Left cardiac atrium (tissue), 4 donors: Measurements from ENCODE around the gene CLIC1. TPM values are rescaled to one million over a fixed set of nuclear protein-coding genes. Genes with fewer than 3 reads are reported as not detected.
"Not testable (repeated sequence)": the region's sequence is repeated elsewhere in the genome, so short reads cannot be mapped to it uniquely, and the experiment has no call there.

Experiments used
- ATAC-seq, 2 donors: fragments of 200-7000 bp; cut with Tn5 transposase; one replicate each; pipeline ENCODE4 v1.9.1; 2020; ENCODE audit warnings: mild to moderate bottlenecking in 2 of 2, moderate library complexity in 2 of 2
- DNase-seq: peaks from one replicate; pipeline ENCODE4 v3.0.0-alpha.2; 2020
- intact Hi-C, 2 donors: fragments of 100-400 bp; cut with DNase I; formaldehyde crosslinking; loops; one replicate each; pipeline versions ENCODE4 v1.14.1 to v1.15.1; 2022 to 2023
- total RNA-seq, 2 donors: library from RNA; stranded (reverse); fragmentation: NEBNext Ultra II Directional; extraction: Animal tissue kit (Norgen Biotek cat#: 25700); gene quantifications; one replicate each; pipeline ENCODE4 v1.2.1, GENCODE V29; 2021
- donor health status: DM: no; HTN: yes; CAD: no.
- donor health status: DM: no; HTN: yes; CAD: no; lungs with severe emphysema.
- donor health status: DM: yes; HTN: yes; CAD: no.
- donor health status: Dilated cardiomyopathy.

CLIC1 gene
- total RNA-seq, 2 donors from 2014 or later = 151 to 196 TPM

DNA sequence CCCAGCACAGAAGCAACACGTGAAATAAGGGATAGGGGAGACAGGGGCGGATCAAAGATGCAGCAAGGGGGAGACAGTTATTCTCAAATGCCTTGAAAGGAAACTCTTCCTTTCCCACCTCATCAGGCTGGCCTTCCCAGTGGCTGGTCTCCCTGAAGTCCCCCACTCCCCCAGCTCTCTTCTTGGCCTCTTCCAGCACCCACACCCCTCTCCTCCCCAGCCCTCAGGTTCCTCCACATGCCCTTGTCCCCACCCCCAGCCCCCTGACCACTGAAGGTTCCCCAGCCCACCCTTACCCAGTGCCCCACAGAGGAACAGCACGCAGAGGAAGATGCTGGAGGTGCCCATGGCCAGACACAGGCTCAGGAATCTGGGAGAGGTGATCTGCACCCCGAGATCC, 22.9 kb downstream of the CLIC1 start:
- no peak for DNase-seq
- ATAC-seq = no peak
- intact Hi-C loops = no loop called here

DNA sequence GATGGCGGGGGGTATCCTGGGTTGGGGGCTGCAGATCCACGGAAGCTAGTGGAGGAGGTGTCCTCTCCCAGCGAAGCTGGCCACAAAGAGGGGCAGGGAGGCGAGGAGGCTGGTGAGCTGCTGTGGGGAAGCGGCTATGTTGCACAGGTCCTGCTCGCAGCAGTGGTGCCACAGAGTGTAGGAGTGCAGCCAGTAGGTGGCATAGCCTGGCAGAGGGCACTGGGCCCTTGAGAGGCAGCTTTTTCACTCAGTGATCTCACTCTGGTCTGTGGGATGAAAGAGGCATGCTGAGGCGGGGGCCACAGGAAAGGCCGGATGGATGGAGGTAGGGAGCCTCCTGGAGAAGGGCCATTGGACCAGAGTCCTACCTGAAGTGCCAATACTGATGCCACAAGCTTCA, 24.0 kb downstream of the CLIC1 start:
- ATAC-seq (peak in 1 of 2 donors; percentile 44), DNase-seq (no peak)
- intact Hi-C loops = no loop called here

DNA sequence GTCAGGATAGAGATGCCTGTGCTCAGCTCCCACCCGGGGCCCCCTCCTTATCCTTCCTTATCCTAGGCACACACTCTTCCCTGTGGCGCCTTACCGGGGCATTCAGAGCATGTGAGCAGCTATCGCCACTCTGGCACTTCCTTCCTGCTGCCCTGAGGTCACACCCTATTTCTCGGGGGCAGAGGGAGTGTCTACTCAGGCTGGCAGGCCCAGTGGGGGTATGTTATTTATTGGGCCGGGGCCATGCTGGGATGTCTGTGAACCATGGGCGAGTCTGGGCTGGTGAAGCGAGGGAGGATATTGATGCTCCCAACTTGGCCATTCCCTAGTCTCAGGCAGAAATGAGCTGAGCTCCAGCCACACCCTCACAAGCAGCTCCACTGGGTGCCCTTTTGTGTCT, 25.1 kb downstream of the CLIC1 start:
- ATAC-seq = peak in 1 of 2 donors; percentile 29

DNA sequence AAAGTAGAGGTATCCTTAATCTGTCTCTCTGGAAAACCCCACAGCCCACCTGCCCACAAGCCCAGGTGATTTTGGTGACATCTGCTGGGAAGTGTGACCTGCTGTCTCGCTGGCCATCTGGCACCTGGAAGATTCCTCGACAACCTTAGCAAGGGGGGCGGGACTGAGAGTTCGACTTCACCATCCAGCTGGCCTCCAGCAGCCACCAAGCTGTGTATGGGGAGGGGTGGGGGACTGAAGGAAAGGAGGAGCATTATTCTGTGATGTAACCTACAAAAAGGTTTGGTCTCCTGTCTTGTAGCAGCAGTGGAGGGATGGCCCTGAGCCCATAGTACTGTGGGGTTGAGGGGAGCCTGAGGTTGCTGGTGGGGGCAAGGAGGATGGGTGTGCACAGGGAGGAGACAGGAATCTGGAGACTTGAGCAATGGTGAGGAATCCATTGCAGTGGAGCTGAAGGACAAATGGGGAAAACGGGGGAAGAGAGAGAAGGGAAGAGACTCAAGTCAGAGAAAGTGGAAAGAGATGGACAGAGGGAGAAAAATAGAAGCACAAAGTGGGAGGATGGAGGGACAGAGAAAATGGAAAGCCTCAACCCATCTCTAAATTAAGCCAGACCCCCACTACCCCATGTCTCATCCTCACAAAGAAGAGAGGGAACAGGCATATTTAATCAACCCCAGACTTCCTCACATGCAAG, 25.7 kb downstream of the CLIC1 start:
- DNase-seq (no peak), ATAC-seq (no peak)
- intact Hi-C loops = no loop called here

More for the DNA sequence above, 25.1 kb downstream of the CLIC1 start:
- DNase-seq = no peak
- intact Hi-C loops = no loop called here

DNA sequence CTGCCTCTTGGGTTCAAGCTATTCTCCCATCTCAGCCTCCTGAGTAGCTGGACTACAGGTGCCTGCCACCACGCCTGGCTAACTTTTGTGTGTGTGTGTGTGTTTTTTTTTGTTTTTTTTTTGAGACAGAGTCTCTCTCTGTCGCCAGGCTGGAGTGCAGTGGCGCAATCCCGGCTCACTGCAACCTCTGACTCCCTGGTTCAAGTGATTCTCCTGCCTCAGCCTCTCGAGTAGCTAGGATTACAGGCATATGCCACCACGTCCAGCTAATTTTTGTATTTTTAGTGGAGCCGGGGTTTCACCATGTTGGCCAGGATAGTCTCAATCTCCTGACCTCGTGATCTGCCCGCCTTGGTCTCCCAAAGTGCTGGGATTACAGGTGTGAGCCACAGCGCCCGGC, 27.2 kb downstream of the CLIC1 start:
- ATAC-seq, intact Hi-C loops, DNase-seq: not testable (repeated sequence)

DNA sequence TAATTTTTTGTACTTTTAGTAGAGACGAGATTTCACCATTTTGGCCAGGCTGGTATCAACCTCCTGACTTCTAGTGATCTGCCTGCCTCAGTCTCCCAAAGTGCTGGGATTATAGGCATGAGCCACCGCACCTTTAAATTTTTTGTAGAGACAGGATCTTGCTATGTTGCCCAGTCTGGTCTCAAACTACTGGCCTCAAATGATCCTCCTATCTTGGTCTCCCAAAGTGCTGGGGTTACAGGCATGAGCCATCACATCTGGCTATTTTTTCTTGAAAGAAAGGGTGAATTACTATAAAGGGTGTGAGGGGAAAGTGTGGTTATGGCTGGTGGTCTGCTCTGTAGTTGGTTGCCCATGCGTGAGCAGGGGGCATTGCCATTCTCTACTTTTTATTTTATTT, 28.1 kb downstream of the CLIC1 start:
- DNase-seq (no peak), ATAC-seq (no peak)
- intact Hi-C loops = no loop called here

DNA sequence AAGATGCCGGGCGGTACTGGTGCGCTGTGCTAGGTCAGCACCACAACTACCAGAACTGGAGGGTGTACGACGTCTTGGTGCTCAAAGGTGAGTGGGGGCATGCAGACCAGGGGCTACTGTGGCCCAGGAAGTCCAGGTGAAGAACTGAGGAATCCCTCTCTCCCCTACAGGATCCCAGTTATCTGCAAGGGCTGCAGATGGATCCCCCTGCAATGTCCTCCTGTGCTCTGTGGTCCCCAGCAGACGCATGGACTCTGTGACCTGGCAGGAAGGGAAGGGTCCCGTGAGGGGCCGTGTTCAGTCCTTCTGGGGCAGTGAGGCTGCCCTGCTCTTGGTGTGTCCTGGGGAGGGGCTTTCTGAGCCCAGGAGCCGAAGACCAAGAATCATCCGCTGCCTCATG, 28.6 kb downstream of the CLIC1 start:
- intact Hi-C loops = no loop called here

DNA sequence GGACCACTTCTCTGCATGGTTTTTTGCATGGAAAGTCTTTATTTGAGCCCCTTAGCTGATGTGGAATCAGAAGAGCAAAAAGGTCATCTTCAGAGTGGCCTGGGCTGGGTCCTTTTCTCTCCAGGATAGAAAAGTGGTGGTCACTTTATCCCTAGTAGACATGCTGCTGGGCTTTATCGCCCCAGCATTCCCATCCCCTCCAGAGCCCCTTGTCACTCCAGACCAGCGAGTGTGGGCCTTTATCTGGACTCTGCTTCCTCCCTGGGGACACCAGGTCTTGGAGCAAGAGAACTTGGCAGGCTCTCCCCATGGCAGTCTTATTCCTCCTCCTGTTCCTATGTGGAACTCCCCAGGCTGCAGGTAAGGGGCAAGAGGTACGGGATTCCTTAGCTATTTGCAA, 29.7 kb downstream of the CLIC1 start, which contains the start of gene LY6G6F:
Gene LY6G6F (plus strand): TSS at position 268 of the 400 bp plus-strand sequence. CDS start 41 bp downstream, at position 309.
- intact Hi-C loops = no loop called here
- DNase-seq = no peak
- no peak for ATAC-seq

More for the DNA sequence above, 28.6 kb downstream of the CLIC1 start:
- DNase-seq (no peak), ATAC-seq (no peak)

DNA sequence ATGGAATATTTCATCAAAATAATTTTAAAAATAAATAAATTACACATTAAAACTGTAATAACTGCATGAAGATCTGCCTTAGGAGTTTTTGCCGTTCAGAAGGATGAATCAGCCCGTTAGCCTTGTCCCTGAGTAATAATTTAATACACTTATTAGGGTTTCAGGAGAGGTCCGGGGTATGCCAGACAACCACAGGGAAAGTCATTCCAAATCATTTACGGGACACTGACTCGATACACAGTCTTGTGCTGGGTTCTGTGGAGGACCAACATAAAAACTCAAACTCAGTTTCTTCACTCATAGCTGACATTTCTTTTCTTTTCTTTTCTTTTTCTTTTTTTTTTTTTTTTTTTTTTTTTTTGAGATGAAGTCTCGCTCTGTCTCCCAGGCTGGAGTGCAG, 30.4 kb downstream of the CLIC1 start:
- ATAC-seq = no peak
- no peak for DNase-seq
- intact Hi-C loops = no loop called here

DNA sequence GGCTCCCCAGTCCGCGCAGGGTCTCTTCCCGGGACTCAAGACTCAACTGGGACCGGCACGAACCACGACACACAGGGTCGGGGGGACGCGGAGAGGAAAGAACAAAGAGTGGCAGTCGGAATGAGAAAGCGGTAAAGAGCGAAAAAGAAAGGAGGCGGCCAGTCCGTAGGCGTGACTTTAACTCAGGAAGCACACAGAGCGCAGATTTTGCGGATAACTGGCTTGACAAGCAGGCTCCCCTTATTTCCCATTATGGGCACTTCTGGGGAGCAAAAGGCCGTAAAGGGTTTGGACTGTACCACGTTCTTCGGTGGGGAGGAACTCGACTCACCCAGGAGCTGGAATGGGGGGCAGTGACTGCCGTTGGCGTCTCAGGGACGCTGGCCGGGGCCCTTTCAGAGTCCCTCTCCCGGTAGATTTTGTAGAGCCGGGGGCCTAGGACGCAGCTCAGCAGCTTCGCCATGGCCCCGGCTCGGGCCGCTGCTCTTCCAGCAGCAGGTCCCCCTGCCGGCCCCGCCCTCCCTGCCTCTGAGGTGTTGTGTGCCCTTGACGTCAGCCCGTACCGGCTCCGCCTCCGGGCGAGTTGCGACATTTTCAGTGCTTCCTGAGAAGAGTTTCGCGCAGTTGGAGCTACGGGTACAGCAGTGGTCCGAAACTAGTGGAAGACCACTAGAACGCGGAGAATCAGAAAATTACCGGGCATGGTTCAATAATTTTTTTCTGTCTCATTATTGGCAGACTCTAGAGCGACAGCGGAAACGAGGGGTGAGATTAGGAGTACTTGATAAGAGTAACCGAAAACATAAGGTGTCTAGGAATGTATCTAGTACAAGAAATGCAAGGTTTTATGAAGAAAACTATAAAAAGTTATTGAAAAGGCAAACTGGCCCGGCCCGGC, 33.3 kb downstream of the CLIC1 start, which contains the start of gene ABHD16A:
Gene ABHD16A (minus strand): TSS at position 506 of the 898 bp plus-strand sequence. CDS start 43 bp downstream, at position 463.
- DNase-seq (peak; percentile 99), ATAC-seq (peak; percentile 99)
- intact Hi-C loops = no loop called here

DNA sequence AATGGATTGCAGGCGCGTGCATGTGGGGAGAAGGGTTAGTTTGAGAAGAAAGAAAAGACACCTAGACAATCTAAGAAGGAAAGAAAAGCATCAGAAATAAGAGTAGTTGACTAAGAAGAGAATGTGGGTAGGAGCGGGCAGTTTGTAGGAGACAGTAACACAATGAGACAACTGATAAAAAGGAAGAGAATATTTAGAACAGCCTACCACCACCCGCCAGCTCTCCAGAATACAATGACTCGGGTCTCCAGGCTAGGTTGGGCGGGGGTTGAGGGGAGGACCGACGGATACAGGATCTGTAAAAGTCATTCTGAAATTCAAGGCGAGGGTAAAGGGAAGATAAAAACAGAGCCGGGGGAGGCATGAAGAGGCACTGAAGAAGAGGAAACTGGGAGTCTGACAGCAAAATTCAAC, 33.9 kb downstream of the CLIC1 start:
- no peak for DNase-seq
- ATAC-seq = peak; percentile 20 to 37
- intact Hi-C loops = no loop called here

DNA sequence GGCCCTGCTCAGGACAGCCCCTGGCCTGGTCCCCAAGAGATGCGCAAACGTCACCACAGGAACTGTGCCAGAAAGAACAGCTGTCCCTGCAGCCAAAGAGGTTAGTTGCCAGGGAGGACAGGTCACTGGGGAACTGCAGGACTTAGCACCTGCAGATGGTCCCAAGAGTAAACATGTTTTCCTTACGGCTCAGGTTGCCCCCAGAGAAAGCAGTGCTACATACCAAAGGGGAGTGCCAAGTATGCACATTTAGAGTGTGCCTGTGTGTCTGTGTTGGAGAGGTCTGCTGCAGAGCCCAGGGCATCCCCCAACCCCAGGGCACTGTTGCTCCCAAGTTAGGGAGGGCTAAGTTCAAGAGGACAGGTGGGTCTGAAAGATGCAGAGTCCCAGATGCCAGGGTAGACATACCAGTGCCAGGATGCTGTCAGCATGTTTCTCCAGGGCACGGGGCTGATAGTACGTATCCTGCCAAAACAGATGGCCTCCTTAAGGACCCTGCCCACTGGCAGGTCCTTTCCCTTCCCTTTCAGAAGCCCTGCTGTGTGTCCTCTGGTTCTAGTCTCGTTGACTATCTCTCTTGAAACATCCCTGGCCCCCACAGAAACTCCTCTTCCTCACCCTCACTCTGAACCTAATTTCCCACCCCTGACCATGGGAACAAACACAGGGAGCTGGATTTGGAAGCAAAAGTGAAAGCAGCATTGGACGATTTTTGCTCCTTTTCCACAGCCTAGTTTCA, 34.5 kb downstream of the CLIC1 start:
- peak; percentile 47 for DNase-seq
- intact Hi-C loops = no loop called here
- no peak for ATAC-seq

DNA sequence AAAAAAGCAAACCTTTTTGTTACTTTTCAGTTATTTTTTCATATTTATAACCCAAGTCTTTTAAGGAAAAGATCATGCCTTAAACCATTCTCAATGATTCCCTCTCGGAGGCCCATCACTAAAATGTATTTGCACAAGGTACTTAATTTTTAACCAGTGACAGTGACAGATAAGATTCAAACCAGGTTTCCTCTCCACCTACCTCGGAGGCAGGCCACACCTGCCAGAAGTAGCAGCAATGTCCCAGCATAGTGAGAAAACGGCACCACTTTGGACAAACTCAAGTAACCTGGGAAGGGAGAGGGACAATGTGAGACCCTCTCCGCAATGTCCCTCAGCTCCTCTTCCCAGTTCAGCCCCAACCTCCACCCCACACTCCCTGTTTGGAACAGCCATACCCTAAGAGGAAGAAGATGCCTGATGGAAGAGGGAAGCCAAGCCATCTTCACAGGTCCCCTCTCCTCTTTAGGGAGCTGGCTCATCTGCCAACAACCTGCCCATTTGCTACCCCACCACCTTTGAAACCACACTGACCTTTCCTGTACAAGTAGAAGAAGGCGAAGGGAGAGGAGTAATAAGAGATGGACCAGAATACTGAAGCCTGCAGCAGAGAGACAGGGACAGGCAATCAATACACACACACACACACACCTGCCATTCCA, 35.5 kb downstream of the CLIC1 start:
- intact Hi-C loops = no loop called here
- ATAC-seq (no peak), DNase-seq (no peak)

DNA sequence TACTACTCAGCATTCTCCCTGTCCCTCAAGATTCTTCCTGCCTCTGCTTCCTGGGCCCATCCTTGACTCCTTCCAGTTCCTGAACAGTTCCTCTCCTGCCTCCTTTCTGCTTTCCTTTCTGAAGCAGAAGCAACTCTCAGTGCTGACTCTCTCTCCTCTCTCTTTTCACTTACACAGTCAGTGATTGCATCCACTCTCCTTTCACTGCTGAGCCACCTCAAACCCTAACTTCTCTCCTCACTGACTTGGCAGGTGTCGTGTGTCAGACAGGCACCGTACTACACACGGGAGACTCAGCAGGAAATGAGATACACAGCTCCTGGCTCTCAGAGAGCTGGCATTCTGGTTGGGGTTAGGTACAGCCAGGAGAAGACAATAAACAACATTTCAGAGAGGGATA, 38.8 kb downstream of the CLIC1 start:
- ATAC-seq = no peak
- no peak for DNase-seq

DNA sequence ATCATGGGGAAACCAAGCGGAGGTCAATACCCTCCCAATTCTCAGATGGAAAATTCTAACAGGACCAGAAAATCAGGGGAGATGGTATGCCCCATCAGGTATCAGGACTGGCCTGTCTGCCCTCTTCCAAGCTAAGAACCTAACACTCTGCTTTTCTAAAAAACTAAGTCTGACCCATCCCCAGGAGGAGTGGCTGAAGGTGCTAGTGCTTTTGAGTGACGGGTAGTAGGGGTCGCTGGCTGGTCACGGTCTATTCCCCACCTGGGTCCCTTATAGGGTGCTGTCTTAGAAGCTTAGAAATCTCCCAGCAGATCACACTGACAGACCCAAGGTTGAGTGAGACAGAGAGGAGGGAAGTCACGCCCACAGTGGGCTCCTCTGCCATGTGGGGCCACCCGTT, 42.8 kb downstream of the CLIC1 start:
- DNase-seq (no peak), ATAC-seq (no peak)
- intact Hi-C loops = no loop called here

More for the DNA sequence above, 38.8 kb downstream of the CLIC1 start:
- intact Hi-C loops = no loop called here

DNA sequence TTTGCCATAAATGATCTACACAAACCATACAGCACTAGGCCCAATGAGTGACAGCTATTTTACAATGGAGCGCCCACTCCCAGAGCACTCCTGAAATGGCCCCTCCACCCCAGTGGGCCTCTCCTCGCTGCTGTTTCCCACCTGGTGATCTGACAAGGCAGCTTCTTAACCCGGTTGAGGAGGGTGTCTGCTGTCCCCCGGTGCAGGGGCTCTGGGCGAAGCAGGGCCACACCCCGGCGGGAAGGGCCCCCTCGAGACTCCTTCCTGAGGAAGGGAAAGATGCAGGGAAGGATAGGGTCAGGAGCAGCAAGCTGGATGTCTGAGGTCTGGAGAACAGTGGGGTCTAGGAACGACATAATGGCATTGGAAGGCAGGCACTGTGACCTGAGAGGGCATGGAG, 43.4 kb downstream of the CLIC1 start:
- intact Hi-C loops = no loop called here
- no peak for ATAC-seq

DNA sequence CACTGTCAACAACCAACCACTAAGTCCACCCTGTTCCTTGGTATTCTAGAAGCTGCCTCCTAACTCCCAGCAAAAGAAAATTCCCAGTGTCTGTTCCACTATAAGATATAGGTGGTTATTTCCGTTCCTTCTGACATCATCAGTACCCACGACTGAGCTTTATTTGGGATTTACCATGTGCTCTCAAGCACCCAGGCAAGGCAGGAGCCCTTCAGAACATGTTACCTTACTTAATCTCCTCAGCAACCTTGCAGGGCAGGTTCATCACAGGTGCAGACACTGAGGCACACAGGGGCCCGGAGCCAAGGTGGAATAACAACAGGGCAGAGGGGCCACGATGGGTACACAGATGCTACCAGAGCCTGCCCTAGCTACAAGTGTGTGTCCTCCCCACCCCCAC, 44.0 kb downstream of the CLIC1 start:
- no peak for DNase-seq
- intact Hi-C loops = no loop called here
- no peak for ATAC-seq

More for the DNA sequence above, 43.4 kb downstream of the CLIC1 start:
- DNase-seq = no peak

DNA sequence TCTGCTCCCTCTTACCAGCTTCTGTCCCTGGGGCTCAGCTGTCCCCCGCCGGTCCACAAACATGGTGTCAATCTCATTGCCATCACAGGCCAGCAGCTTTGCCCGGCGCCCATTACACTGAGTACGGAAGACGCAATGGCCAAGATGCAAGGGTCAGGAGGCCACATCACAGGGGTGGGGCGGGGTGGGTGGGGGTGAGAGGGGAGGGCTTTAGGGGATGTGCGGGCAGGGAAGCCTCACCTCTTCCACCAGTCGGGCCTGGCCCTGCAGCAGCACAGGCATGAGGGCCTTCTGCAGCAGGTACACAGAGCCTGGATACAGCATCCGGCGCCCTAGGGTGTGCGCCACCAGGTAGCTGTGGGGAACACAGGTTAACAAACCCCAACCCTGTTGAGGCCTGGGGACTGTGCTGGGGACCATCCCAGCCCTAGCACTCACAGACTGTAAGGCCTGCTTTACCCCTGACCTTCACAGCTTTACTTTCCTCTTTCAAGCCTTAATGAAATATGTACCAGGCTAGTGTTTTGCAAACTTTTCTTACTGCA, 44.7 kb downstream of the CLIC1 start:
- intact Hi-C loops = no loop called here
- DNase-seq = no peak

DNA sequence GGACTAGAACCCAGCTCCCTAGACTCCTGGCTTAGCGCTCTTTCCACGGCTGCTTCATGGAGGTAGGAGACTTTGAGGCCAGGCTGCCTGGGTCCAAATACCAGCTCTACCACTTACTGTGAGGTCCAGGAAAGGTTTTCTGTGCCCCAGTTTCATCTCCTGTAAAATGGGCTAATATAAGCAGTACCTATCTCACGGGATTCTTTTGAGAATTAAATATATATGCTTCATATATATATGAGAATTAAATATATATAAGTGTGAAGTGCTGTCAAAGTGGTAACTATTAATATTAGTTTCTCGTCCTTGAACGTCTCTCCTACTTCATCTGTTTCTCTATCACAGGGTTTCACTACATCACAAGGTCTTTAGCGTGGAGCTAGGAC, 45.3 kb downstream of the CLIC1 start:
- DNase-seq (no peak), ATAC-seq (no peak)
- intact Hi-C loops = no loop called here

More for the DNA sequence above, 44.7 kb downstream of the CLIC1 start:
- ATAC-seq = no peak
